NCI-H1436 treated with DMSO at 0.1 percent for 48 hours (cell line): ENCODE measurements around the gene ABCB6.

Experiments
- DNase-seq: peaks from one replicate; lab custom pipeline; 2025; lab: John Stamatoyannopoulos, UW

The ABCB6 gene

DNA sequence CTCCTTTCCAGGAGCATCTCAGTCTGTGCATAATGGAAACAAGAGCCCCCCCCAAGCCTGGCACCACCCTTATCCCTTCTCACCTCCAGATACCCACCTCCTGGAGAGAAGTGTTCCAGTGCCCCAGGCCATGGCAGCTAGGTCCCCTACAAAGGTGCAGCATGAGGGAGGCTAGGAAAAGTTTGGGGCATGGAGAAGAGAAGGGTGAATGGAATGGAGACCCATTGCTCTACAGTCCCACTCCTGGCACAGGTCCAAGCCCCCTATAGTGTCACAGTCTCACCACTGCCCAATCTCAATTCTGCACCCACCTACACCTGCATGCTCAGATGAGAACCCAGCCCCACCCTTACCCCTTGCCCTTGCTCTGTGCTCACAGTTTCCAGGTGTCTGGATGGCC, 49.8 kb downstream of the ABCB6 start:
- DNase-seq: no peak

DNA sequence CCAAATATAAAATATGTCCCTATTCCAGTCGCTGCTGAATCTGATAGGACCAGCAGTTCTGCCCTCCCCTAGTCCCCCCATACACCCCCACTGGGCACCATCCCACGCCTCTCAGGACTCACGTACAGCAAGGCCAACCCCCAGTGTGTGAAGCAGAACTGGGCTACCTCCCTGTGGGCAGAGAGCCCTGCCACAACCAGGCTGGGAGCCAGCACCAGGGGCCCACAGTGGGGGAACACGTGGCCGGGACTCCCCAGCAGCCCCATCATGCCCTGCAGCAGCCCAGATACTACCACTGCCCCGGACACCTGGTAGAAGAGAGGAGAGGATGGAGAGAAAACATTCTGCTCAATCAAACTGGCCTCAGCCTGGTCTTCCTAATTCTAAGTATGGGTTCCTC, 50.2 kb downstream of the ABCB6 start:
- DNase-seq: no peak

DNA sequence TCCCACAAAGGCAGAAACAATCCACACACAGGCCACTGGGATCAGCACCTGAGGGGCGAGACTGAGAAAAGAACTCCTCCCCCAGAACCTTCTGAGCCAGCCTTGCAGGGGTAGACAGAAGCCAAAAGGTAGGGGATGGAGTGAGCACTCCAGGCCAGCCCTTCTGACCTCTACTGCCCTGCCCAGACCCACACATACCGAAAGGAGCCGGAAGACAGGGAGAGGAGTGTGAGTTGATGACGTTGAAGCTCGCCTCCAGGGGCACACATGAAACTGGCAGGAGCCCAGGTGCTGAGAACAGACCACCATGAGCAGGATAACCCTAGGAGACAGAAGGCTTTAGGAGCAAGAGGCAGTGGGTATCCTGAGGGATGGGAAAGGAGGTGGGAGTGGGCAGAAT, 50.8 kb downstream of the ABCB6 start:
- no peak for DNase-seq

DNA sequence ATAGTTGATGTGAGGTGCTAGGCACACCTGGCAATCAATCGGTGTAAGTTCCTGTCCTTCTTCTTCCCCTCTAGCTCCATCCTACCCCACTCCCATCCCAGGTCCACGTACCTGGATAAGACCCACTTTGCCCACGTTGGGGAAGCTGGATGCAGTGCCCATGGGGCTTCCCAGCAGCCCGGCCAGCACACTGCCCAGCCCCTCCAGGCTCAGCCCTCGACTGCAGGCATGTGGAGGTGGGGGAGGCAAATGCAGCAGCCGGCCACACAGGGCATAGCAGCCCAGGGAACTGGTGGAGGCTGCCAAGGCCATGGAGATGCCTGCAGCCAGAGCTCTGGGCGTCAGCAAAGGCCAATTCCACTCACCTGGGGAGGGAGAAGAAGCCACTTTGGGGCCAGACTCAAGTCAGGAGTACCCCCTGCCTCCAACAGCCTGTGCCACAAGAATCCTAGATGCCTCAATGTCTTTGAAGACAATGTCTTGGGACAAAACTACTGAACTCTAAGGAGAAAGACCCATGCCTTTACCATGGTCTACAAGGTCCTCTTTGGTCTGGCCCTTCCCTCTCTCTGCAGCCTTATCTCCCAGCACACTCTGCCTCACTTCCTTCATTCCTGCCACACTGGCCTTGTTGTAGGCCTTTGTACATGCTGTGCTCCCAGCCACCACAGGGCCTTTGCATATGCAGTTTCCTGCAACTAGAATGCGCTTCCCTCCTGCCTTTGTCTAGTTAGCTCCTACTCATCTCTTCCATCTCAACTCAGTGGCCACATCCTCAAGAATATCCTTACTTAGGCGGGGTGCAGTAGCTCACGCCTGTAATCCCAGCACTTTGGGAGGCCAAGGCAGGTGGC, 53.5 kb downstream of the ABCB6 start:
- DNase-seq: no peak

DNA sequence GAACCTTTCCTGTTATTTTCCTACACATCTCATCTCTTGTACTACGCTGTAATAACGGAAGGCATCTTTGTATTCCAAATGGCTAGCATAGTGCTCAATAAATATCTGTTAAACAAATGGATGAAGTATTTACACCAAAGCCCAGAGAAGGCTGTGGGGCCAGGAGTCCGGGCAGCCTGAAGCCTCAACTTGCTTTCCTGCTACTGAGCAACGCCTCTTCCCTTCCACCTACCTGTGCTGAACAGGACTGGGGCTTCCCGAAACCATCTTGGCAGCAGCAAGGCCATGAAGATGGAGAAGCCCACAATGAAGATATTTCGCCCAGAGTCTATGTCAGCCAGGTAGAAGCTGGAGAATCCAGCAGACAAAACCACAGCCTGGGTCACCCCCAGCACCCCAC, 55.6 kb downstream of the ABCB6 start:
- DNase-seq: no peak

DNA sequence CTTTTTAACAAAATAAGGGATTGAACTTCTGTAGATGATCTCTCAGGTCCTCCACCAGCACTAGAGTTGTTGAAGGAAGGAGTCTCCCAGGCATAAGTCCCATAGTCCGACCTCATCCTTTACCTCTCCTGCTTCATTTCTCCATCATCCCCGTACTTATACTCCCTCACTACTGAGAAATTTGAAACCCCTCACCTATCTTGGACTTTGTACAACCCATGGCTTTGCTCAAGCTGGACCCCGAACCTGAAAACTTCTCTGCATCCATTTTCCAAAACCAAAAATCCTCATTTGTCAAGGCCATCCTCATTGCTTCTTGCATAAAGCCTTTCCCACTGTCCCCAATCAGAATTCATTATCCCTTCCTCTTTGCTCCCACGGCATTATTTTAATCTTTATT, 57.7 kb downstream of the ABCB6 start:
- no peak for DNase-seq

DNA sequence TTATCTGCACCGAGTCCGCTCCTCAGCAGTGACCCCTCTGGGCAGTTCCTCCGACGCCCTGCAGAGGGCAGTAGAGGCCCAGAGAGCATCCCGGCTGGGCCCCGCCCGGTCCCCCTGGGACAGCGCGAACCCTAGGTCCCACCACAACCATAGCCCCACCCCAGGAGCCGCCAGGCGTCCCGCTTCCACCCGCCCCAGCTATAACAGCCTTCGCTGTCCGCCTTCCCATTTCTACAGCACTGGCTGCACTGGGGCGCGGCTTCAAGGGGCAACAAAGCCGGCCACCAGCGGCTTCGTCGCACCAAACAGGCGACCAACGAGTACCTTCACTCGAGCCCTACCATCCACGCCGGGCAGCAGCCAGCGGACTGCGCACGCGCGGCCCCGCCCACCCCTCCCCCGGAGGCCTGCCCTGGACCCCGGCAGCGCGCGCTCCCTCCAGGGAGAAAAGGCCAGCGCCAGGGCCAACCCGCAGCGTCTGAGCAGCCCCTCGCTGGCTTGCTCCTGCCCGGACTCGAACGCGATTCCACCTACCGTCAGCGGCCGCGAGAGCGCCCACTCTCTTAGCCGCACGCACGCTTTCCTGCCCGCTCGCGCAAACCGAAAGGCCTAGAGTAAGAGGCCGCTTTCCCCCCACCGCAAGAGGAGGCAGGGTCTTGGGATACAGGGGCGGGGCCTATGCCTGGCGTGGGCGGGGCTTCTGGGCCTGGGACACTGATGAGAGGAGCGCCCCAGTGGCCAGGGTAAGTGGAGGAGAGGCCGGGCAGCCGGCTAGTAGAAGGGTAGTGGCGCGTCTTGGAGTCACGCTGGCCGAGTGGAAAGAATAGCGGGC, 58.4 kb downstream of the ABCB6 start, which contains the start of gene NHEJ1:
TSS of gene NHEJ1 (minus strand) at position 630 of the 832 bp plus-strand sequence. CDS start 2,453 bp downstream, outside the sequence.
- peak; percentile 40 for DNase-seq
